Measurements from ENCODE around the gene ST3GAL3.

The ST3GAL3 gene

GRCh38 chr1:43867976-43868740 lies 160.8 kb downstream of the ST3GAL3 start:
- Histone ChIP-seq H3K36me3 (ENCODE audit: control insufficient read depth, insufficient read depth, low read length) (no peaks in the 10 kb centered on the region), H3K27ac (ENCODE audit: insufficient read depth, low read length, poor library complexity, severe bottlenecking) (no peak overlapping the region), H3K4me3 (ENCODE audit: insufficient read depth, low read depth, low read length, poor library complexity, severe bottlenecking) (no peak overlapping the region), H3K4me1 (ENCODE audit: control insufficient read depth, insufficient read depth, low read length, poor library complexity, severe bottlenecking) (no peaks in the 10 kb centered on the region), H3K9me3 (ENCODE audit: control insufficient read depth, low read length) (no peaks in the 10 kb centered on the region), H3K27me3 (replicated peaks; ENCODE audit: control insufficient read depth, insufficient read depth, low read length, poor library complexity, severe bottlenecking) (no peaks in the 10 kb centered on the region)
- DNase-seq = no peak

GRCh38 chr1:43868741-43869067 lies 161.4 kb downstream of the ST3GAL3 start:
- no peak for DNase-seq
- no peak overlapping the region for H3K4me3 ChIP-seq (ENCODE audit: insufficient read depth, low read depth, low read length, poor library complexity, severe bottlenecking)
- no peaks in the 10 kb centered on the region for H3K9me3 ChIP-seq (ENCODE audit: control insufficient read depth, low read length)
- no peaks in the 10 kb centered on the region for H3K36me3 ChIP-seq (ENCODE audit: control insufficient read depth, insufficient read depth, low read length)
- no peaks in the 10 kb centered on the region for H3K4me1 ChIP-seq (ENCODE audit: control insufficient read depth, insufficient read depth, low read length, poor library complexity, severe bottlenecking)
- no peaks in the 10 kb centered on the region for H3K27me3 ChIP-seq (replicated peaks; ENCODE audit: control insufficient read depth, insufficient read depth, low read length, poor library complexity, severe bottlenecking)
- no peak overlapping the region for H3K27ac ChIP-seq (ENCODE audit: insufficient read depth, low read length, poor library complexity, severe bottlenecking)

GRCh38 chr1:43870306-43870705 lies 163.0 kb downstream of the ST3GAL3 start:
- no peaks in the 10 kb centered on the region for H3K27me3 ChIP-seq (replicated peaks; ENCODE audit: control insufficient read depth, insufficient read depth, low read length, poor library complexity, severe bottlenecking)

GRCh38 chr1:43871181-43871910 lies 164.0 kb downstream of the ST3GAL3 start:
- H3K27me3 ChIP-seq (replicated peaks; ENCODE audit: control insufficient read depth, insufficient read depth, low read length, poor library complexity, severe bottlenecking) = no peaks in the 10 kb centered on the region
- H3K27ac ChIP-seq (ENCODE audit: insufficient read depth, low read length, poor library complexity, severe bottlenecking) = no peak overlapping the region
- H3K4me3 ChIP-seq (ENCODE audit: insufficient read depth, low read depth, low read length, poor library complexity, severe bottlenecking) = no peak overlapping the region
- H3K9me3 ChIP-seq (ENCODE audit: control insufficient read depth, low read length) = no peaks in the 10 kb centered on the region
- DNase-seq = no peak
- no peaks in the 10 kb centered on the region for H3K4me1 ChIP-seq (ENCODE audit: control insufficient read depth, insufficient read depth, low read length, poor library complexity, severe bottlenecking)
- no peaks in the 10 kb centered on the region for H3K36me3 ChIP-seq (ENCODE audit: control insufficient read depth, insufficient read depth, low read length)

More at GRCh38 chr1:43870306-43870705, 163.0 kb downstream of the ST3GAL3 start:
- no peak overlapping the region for H3K27ac ChIP-seq (ENCODE audit: insufficient read depth, low read length, poor library complexity, severe bottlenecking)
- H3K36me3 ChIP-seq (ENCODE audit: control insufficient read depth, insufficient read depth, low read length) = no peaks in the 10 kb centered on the region
- no peaks in the 10 kb centered on the region for H3K4me1 ChIP-seq (ENCODE audit: control insufficient read depth, insufficient read depth, low read length, poor library complexity, severe bottlenecking)
- no peak for DNase-seq
- H3K9me3 ChIP-seq (ENCODE audit: control insufficient read depth, low read length) = no peaks in the 10 kb centered on the region
- H3K4me3 ChIP-seq (ENCODE audit: insufficient read depth, low read depth, low read length, poor library complexity, severe bottlenecking) = no peak overlapping the region

- H3K9me3 ChIP-seq (ENCODE audit: control insufficient read depth, low read length) = no peaks in the 10 kb centered on the region
- no peak for DNase-seq
- no peak overlapping the region for H3K27ac ChIP-seq (ENCODE audit: insufficient read depth, low read length, poor library complexity, severe bottlenecking)
- H3K4me3 ChIP-seq (ENCODE audit: insufficient read depth, low read depth, low read length, poor library complexity, severe bottlenecking) = no peak overlapping the region
- no peaks in the 10 kb centered on the region for H3K27me3 ChIP-seq (replicated peaks; ENCODE audit: control insufficient read depth, insufficient read depth, low read length, poor library complexity, severe bottlenecking)
- no peaks in the 10 kb centered on the region for H3K36me3 ChIP-seq (ENCODE audit: control insufficient read depth, insufficient read depth, low read length)
- H3K4me1 ChIP-seq (ENCODE audit: control insufficient read depth, insufficient read depth, low read length, poor library complexity, severe bottlenecking) = no peaks in the 10 kb centered on the region
These were observed 164.9 kb downstream of the ST3GAL3 start for GRCh38 chr1:43872280-43872679.

GRCh38 chr1:43873851-43874250 lies 166.5 kb downstream of the ST3GAL3 start:
- DNase-seq = no peak
- Histone ChIP-seq H3K36me3 (ENCODE audit: control insufficient read depth, insufficient read depth, low read length) (no peaks in the 10 kb centered on the region), H3K4me3 (ENCODE audit: insufficient read depth, low read depth, low read length, poor library complexity, severe bottlenecking) (no peak overlapping the region), H3K4me1 (ENCODE audit: control insufficient read depth, insufficient read depth, low read length, poor library complexity, severe bottlenecking) (no peaks in the 10 kb centered on the region), H3K27ac (ENCODE audit: insufficient read depth, low read length, poor library complexity, severe bottlenecking) (no peak overlapping the region), H3K27me3 (replicated peaks; ENCODE audit: control insufficient read depth, insufficient read depth, low read length, poor library complexity, severe bottlenecking) (no peaks in the 10 kb centered on the region), H3K9me3 (ENCODE audit: control insufficient read depth, low read length) (no peaks in the 10 kb centered on the region)

- no peaks in the 10 kb centered on the region for H3K9me3 ChIP-seq (ENCODE audit: control insufficient read depth, low read length)
- H3K27me3 ChIP-seq (replicated peaks; ENCODE audit: control insufficient read depth, insufficient read depth, low read length, poor library complexity, severe bottlenecking) = no peaks in the 10 kb centered on the region
- H3K27ac ChIP-seq (ENCODE audit: insufficient read depth, low read length, poor library complexity, severe bottlenecking) = no peak overlapping the region
- H3K4me3 ChIP-seq (ENCODE audit: insufficient read depth, low read depth, low read length, poor library complexity, severe bottlenecking) = no peak overlapping the region
- no peaks in the 10 kb centered on the region for H3K4me1 ChIP-seq (ENCODE audit: control insufficient read depth, insufficient read depth, low read length, poor library complexity, severe bottlenecking)
- DNase-seq = no peak
- H3K36me3 ChIP-seq (ENCODE audit: control insufficient read depth, insufficient read depth, low read length) = no peaks in the 10 kb centered on the region
These were observed 167.4 kb downstream of the ST3GAL3 start for GRCh38 chr1:43874716-43875115.

- Histone ChIP-seq H3K27ac (ENCODE audit: insufficient read depth, low read length, poor library complexity, severe bottlenecking) (no peak overlapping the region), H3K27me3 (replicated peaks; ENCODE audit: control insufficient read depth, insufficient read depth, low read length, poor library complexity, severe bottlenecking) (no peaks in the 10 kb centered on the region), H3K36me3 (ENCODE audit: control insufficient read depth, insufficient read depth, low read length) (no peaks in the 10 kb centered on the region), H3K4me3 (ENCODE audit: insufficient read depth, low read depth, low read length, poor library complexity, severe bottlenecking) (no peak overlapping the region), H3K9me3 (ENCODE audit: control insufficient read depth, low read length) (no peaks in the 10 kb centered on the region), H3K4me1 (ENCODE audit: control insufficient read depth, insufficient read depth, low read length, poor library complexity, severe bottlenecking) (no peaks in the 10 kb centered on the region)
- no peak for DNase-seq
These were observed 168.0 kb downstream of the ST3GAL3 start for GRCh38 chr1:43875331-43875730.

- H3K4me1 ChIP-seq (ENCODE audit: control insufficient read depth, insufficient read depth, low read length, poor library complexity, severe bottlenecking) = no peaks in the 10 kb centered on the region
- peaks cover 3% of the 10 kb centered on the region for H3K36me3 ChIP-seq (ENCODE audit: control insufficient read depth, insufficient read depth, low read length)
- no peak overlapping the region for H3K4me3 ChIP-seq (ENCODE audit: insufficient read depth, low read depth, low read length, poor library complexity, severe bottlenecking)
- no peak overlapping the region for H3K27ac ChIP-seq (ENCODE audit: insufficient read depth, low read length, poor library complexity, severe bottlenecking)
- no peaks in the 10 kb centered on the region for H3K9me3 ChIP-seq (ENCODE audit: control insufficient read depth, low read length)
- H3K27me3 ChIP-seq (replicated peaks; ENCODE audit: control insufficient read depth, insufficient read depth, low read length, poor library complexity, severe bottlenecking) = no peaks in the 10 kb centered on the region
- no peak for DNase-seq
These were observed 169.8 kb downstream of the ST3GAL3 start for GRCh38 chr1:43877101-43877500.

GRCh38 chr1:43878440-43878839 lies 171.1 kb downstream of the ST3GAL3 start:
- no peaks in the 10 kb centered on the region for H3K27me3 ChIP-seq (replicated peaks; ENCODE audit: control insufficient read depth, insufficient read depth, low read length, poor library complexity, severe bottlenecking)
- peaks cover 3% of the 10 kb centered on the region for H3K36me3 ChIP-seq (ENCODE audit: control insufficient read depth, insufficient read depth, low read length)
- H3K9me3 ChIP-seq (ENCODE audit: control insufficient read depth, low read length) = no peaks in the 10 kb centered on the region
- H3K27ac ChIP-seq (ENCODE audit: insufficient read depth, low read length, poor library complexity, severe bottlenecking) = no peak overlapping the region
- DNase-seq = no peak
- no peak overlapping the region for H3K4me3 ChIP-seq (ENCODE audit: insufficient read depth, low read depth, low read length, poor library complexity, severe bottlenecking)
- no peaks in the 10 kb centered on the region for H3K4me1 ChIP-seq (ENCODE audit: control insufficient read depth, insufficient read depth, low read length, poor library complexity, severe bottlenecking)

Measured in effector memory CD4-positive, alpha-beta T cell (primary cell).